Skeletal muscle cell (primary cell): ENCODE results near the gene FBN1.

ENCODE experiments used
- DNase-seq: peaks from one replicate; pipeline ENCODE4 v3.0.0-alpha.2; 2010; ENCODE audit warnings: low read depth
- H3K4me3 ChIP-seq: 2 replicates; pipeline ENCODE4 v1.5.1; 2011; ENCODE audit warnings: low read depth, mild to moderate bottlenecking, control low read depth, low read length, moderate library complexity

FBN1 gene

GRCh38 chr15:48564690-48565089 lies 80.8 kb downstream of the FBN1 start:
- no peak for DNase-seq
- no peak overlapping the region for H3K4me3 ChIP-seq

GRCh38 chr15:48563934-48564333 lies 81.6 kb downstream of the FBN1 start:
- DNase-seq, result no peak
- no peak overlapping the region for H3K4me3 ChIP-seq

- no peak overlapping the region for H3K4me3 ChIP-seq
- DNase-seq, result no peak
These were observed 85.0 kb downstream of the FBN1 start for GRCh38 chr15:48560321-48561051.

- peak; percentile 82 for DNase-seq
- H3K4me3 ChIP-seq, result no peak overlapping the region
These were observed 86.2 kb downstream of the FBN1 start for GRCh38 chr15:48559285-48559684.

- no peak overlapping the region for H3K4me3 ChIP-seq
- no peak for DNase-seq
These were observed 87.3 kb downstream of the FBN1 start for GRCh38 chr15:48558226-48558625.

- no peak for DNase-seq
- H3K4me3 ChIP-seq, result no peak overlapping the region
These were observed 88.2 kb downstream of the FBN1 start for GRCh38 chr15:48557335-48557734.

- no peak overlapping the region for H3K4me3 ChIP-seq
- no peak for DNase-seq
These were observed 89.2 kb downstream of the FBN1 start for GRCh38 chr15:48556159-48556897.

GRCh38 chr15:48555241-48555881 lies 90.1 kb downstream of the FBN1 start:
- no peak overlapping the region for H3K4me3 ChIP-seq
- DNase-seq, result peak; percentile 58

- no peak for DNase-seq
- no peak overlapping the region for H3K4me3 ChIP-seq
These were observed 91.4 kb downstream of the FBN1 start for GRCh38 chr15:48554112-48554511.

GRCh38 chr15:48553559-48553958 lies 92.0 kb downstream of the FBN1 start:
- no peak for DNase-seq
- no peak overlapping the region for H3K4me3 ChIP-seq

- DNase-seq, result no peak
- H3K4me3 ChIP-seq, result no peak overlapping the region
These were observed 94.5 kb downstream of the FBN1 start for GRCh38 chr15:48550822-48551525.

GRCh38 chr15:48548455-48548854 lies 97.1 kb downstream of the FBN1 start:
- no peak overlapping the region for H3K4me3 ChIP-seq
- no peak for DNase-seq

GRCh38 chr15:48547286-48547685 lies 98.2 kb downstream of the FBN1 start:
- H3K4me3 ChIP-seq, result no peak overlapping the region
- peak; percentile 42 for DNase-seq

- no peak overlapping the region for H3K4me3 ChIP-seq
- DNase-seq, result no peak
These were observed 99.2 kb downstream of the FBN1 start for GRCh38 chr15:48546296-48546695.

- no peak for DNase-seq
- H3K4me3 ChIP-seq, result no peak overlapping the region
These were observed 100.7 kb downstream of the FBN1 start for GRCh38 chr15:48544778-48545177.

- H3K4me3 ChIP-seq, result peak overlapping the region; percentile 19
- DNase-seq, result peak; percentile 69
These were observed 103.9 kb downstream of the FBN1 start for GRCh38 chr15:48541341-48542278.

GRCh38 chr15:48540756-48541155 lies 104.8 kb downstream of the FBN1 start:
- no peak for DNase-seq
- no peak overlapping the region for H3K4me3 ChIP-seq

- H3K4me3 ChIP-seq, result no peak overlapping the region
- no peak for DNase-seq
These were observed 106.6 kb downstream of the FBN1 start for GRCh38 chr15:48538941-48539340.
